ENCODE measurements around the gene PPM1M. TPM values are rescaled to one million over a fixed set of nuclear protein-coding genes. Genes with fewer than 3 reads are reported as not detected.

The PPM1M gene
- total and polyA plus RNA-seq, 10 of the 15 experiments (the other 5 are each of a cell fraction or from before 2014, with no cell fraction given) = 7.3 to 24.8 (median 15.8) TPM

GRCh38 chr3:52297242-52298148 is 51.9 kb downstream of the PPM1M start:
- SMC1A ChIA-PET (ENCODE audit: uncharacterized antibody, unreplicated experiment) = interaction anchor here (0.9 to 6.6 kb wide), 3 partner anchors 12 to 41 kb away, joined by 3 to 62 read pairs (median 6); no protein-coding TSS in a partner anchor
- WGBS (ENCODE audit: insufficient coverage, insufficient replicate concordance, low lambda C conversion rate, missing lambda C conversion rate) = 60% methylated on average over 10 of the region's 11 CpGs
- intact Hi-C loops (cut with micrococcal nuclease; ENCODE audit: unreplicated experiment) (no loop called here), in situ Hi-C loops (cut with MboI) (no loop called here)
- Histone ChIP-seq H3K4me1 (ENCODE audit: control insufficient read depth, insufficient read depth, low read length) (peaks cover 12% of the 10 kb centered on the region), H2AFZ (ENCODE audit: control insufficient read depth, low read depth, low read length) (no peak overlapping the region), H3K79me2 (ENCODE audit: control insufficient read depth, insufficient read depth, low read length) (no peaks in the 10 kb centered on the region), H3K27ac (ENCODE audit: control insufficient read depth, insufficient read depth) (no peak overlapping the region), H3K9me3 (replicated peaks; ENCODE audit: control insufficient read depth, insufficient read depth, low read length) (no peaks in the 10 kb centered on the region), H3K27me3 (replicated peaks in 1 of 2; ENCODE audit: control insufficient read depth in 2 of 2, insufficient read depth in 2 of 2, low read length in 1 of 2) (no peaks in the 10 kb centered on the region), H3K4me3 (no peak overlapping the region), H3K9ac (ENCODE audit: control insufficient read depth, insufficient read depth, low read length) (no peak overlapping the region), H4K20me1 (ENCODE audit: control insufficient read depth, insufficient read depth) (no peaks in the 10 kb centered on the region), H3K4me2 (ENCODE audit: control insufficient read depth, insufficient read depth) (no peak overlapping the region), H3K36me3 (ENCODE audit: control insufficient read depth in 2 of 2, insufficient read depth in 2 of 2, low read length in 1 of 2) (peaks cover 0 to under 1% of the 10 kb centered on the region in 2 experiments; a peak in 2 of 4 replicates)
- RAD21 ChIA-PET (ENCODE audit: unreplicated experiment) = interaction anchor here (1.2 to 5.7 kb wide), 6 partner anchors 8 to 58 kb away, joined by 3 to 52 read pairs (median 4); partner anchors contain the start of genes GLYCTK and TWF2
- no peak for FAIRE-seq
- TF ChIP-seq JUNB (IDR thresholded peaks at IDR 0.05) (no peak), SMAD5 (IDR thresholded peaks at IDR 0.05; ENCODE audit: low read depth) (no peak), GABPA (IDR thresholded peaks at IDR 0.05; ENCODE audit: low read depth) (no peak), FOS (IDR thresholded peaks at IDR 0.05; ENCODE audit: borderline replicate concordance, extremely low read depth, insufficient read length) (no peak), CBX3 (IDR thresholded peaks at IDR 0.05; ENCODE audit: borderline replicate concordance, low read depth) (no peak), POLR2A (IDR thresholded peaks at IDR 0.05; ENCODE audit: low read depth, low read length) (peak; percentile 43; the same call in 1 of the 2 replicates)
- POLR2A ChIA-PET = interaction anchor here (0.7 to 1.1 kb wide), 2 partner anchors 18 to 410 kb away, joined by 3 read pairs; no protein-coding TSS in a partner anchor
- no TSS peak for BruUV-seq (replicated peaks)
- CTCF ChIA-PET = interaction anchor here (0.5 to 19.0 kb wide), 10 partner anchors 9 to 143 kb away, joined by 3 to 451 read pairs (median 4); partner anchors contain the start of gene GLYCTK
- no peak for DNase-seq (ENCODE audit: low read depth, low spot score)
- ATAC-seq = no peak
